ENCODE data around the gene NETO2. TPM values are rescaled to one million over a fixed set of nuclear protein-coding genes. Genes with fewer than 3 reads are reported as not detected.
A peak's percentile ranks its signal among the peaks of the same experiment; 100 is the strongest.

NETO2 gene
- total and polyA plus RNA-seq, 10 of the 15 experiments (the other 5 are each of a cell fraction or from before 2014, with no cell fraction given) = 8.5 to 53.1 (median 27.0) TPM

- TF ChIP-seq EP300 (IDR thresholded peaks at IDR 0.05; ENCODE audit: borderline replicate concordance in 1 of 2, control insufficient read depth in 1 of 2, low read depth in 2 of 2, low read length in 2 of 2) (peak in 1 of 2 experiments; percentile 24; a peak in 1 of 4 replicates), POU2F2 (IDR thresholded peaks at IDR 0.05; ENCODE audit: borderline replicate concordance, low read depth, low read length) (peak; percentile 60; the same call in 1 of the 3 replicates), MLLT1 (IDR thresholded peaks at IDR 0.05) (0 out of 2 replicates have a peak, but pooled peaks have one; percentile 25), E4F1 (IDR thresholded peaks at IDR 0.05; ENCODE audit: borderline replicate concordance, partially characterized antibody) (no peak), YY1 (IDR thresholded peaks at IDR 0.05; ENCODE audit: low read depth, low read length) (peak; percentile 68), RAD21 (IDR thresholded peaks at IDR 0.05; ENCODE audit: insufficient read depth, low read depth, low read length) (0 out of 2 replicates have a peak, but pooled peaks have one; percentile 2), RELB (IDR thresholded peaks at IDR 0.05; ENCODE audit: low read depth) (peak; percentile 38; the same call in 1 of the 2 replicates), MTA2 (IDR thresholded peaks at IDR 0.05; ENCODE audit: low read depth) (peak; percentile 42; the same call in 1 of the 2 replicates), CHD2 (IDR thresholded peaks at IDR 0.05; ENCODE audit: borderline replicate concordance, low read depth, low read length) (no peak), ZNF217 (IDR thresholded peaks at IDR 0.05) (peak; percentile 25; the same call in 1 of the 2 replicates), MEF2B (IDR thresholded peaks at IDR 0.05; ENCODE audit: partially characterized antibody, poor library complexity, severe bottlenecking) (peak; percentile 73), IKZF1 (conservative IDR thresholded peaks at IDR 0.05) (peak; percentile 41), TBL1XR1 (IDR thresholded peaks at IDR 0.05; ENCODE audit: low read depth, low read length) (no peak), MTA3 (IDR thresholded peaks at IDR 0.05; ENCODE audit: borderline replicate concordance, low read length) (0 out of 2 replicates have a peak, but pooled peaks have one; percentile 6)
Measured at GRCh38 chr16:47046726-47047523, 96.8 kb downstream of the NETO2 start (continued).

Measured in GM12878 (cell line).